T-helper 2 cell treated with Interferon-gamma antibody and Interleukin-4, amounts not matched to agents 100 ng/mL and 5 ng/mL, for 36 hours (primary cell): Measurements from ENCODE around the gene FTH1. TPM values are rescaled to one million over a fixed set of nuclear protein-coding genes. Genes with fewer than 3 reads are reported as not detected.

Source experiments
- intact Hi-C: fragments of 100-400 bp; cut with micrococcal nuclease; formaldehyde crosslinking; loops from one replicate; pipeline ENCODE4 v1.15.1; 2023
- total RNA-seq: library from RNA; stranded (reverse); gene quantifications from 2 replicates; pipeline ENCODE4 v1.2.3, GENCODE V29; 2022

The FTH1 gene
- total RNA-seq, 1 donor from 2014 or later = 896 TPM

DNA sequence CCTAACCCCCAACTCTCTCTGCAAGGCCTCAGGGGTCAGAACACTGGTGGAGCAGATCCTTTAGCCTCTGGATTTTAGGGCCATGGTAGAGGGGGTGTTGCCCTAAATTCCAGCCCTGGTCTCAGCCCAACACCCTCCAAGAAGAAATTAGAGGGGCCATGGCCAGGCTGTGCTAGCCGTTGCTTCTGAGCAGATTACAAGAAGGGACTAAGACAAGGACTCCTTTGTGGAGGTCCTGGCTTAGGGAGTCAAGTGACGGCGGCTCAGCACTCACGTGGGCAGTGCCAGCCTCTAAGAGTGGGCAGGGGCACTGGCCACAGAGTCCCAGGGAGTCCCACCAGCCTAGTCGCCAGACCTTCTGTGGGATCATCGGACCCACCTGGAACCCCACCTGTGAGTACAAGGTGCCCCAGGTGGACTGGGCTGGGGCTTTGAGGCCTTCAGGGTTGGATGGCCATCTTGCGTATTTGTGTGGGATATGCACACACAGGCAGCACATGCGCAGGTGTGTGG, 17.3 kb downstream of the FTH1 start, which contains the start of gene BEST1:
TSS of gene BEST1 (plus strand) at position 317 of the 513 bp plus-strand sequence. CDS start 1,456 bp downstream, outside the sequence.
- intact Hi-C loops = no loop called here

DNA sequence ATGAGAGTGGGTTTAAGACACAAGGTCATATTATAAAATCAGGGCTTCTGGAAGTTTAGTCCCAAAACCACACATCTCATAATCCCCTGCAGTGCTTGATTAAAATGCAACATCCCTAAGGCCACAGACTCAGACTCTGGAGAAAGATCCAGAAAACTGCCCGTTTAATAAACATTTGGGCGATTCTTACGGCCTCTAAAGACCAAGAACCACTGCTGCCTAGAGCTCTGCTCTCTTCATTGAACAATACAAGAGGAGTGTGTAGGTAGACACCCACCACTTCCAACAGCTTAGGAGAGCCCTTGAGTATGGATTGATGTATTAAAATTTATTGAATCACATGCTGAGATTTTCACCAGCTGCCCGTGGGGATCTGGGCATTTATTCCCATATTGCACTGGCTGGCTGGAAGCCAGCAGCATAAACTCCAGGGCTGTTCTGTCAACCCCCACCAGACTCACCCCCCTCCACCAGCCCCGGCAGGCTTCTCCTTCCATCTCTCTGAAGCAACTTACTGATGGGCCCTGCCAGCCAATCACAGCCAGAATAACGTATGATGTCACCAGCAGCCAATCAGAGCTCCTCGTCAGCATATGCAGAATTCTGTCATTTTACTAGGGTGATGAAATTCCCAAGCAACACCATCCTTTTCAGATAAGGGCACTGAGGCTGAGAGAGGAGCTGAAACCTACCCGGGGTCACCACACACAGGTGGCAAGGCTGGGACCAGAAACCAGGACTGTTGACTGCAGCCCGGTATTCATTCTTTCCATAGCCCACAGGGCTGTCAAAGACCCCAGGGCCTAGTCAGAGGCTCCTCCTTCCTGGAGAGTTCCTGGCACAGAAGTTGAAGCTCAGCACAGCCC, 18.0 kb downstream of the FTH1 start:
- intact Hi-C loops = loop anchor here (5.0 kb wide), 2 partner anchors 133 to 158 kb away; no protein-coding TSS in a partner anchor

DNA sequence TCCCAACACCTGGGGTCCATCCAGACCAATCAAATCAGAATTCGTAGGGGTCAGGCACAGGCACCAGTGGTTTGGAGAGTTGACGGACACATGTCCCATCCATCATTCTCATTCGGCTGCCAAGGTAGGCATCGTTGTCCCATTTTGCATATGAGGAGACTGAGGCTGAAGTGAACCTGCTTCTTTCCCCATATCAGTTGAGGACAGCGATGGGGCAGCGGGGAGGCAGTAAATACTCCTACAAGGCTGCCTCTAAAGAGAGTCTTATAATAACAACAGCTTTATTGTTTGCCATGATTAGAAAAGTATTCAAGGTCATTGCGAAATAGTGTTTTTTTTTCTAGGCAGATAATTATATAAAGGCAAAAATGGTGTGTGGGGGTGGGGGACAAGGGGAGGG, 18.9 kb downstream of the FTH1 start:
- intact Hi-C loops = loop anchor here (5.0 kb wide), 2 partner anchors 134 to 159 kb away; no protein-coding TSS in a partner anchor

DNA sequence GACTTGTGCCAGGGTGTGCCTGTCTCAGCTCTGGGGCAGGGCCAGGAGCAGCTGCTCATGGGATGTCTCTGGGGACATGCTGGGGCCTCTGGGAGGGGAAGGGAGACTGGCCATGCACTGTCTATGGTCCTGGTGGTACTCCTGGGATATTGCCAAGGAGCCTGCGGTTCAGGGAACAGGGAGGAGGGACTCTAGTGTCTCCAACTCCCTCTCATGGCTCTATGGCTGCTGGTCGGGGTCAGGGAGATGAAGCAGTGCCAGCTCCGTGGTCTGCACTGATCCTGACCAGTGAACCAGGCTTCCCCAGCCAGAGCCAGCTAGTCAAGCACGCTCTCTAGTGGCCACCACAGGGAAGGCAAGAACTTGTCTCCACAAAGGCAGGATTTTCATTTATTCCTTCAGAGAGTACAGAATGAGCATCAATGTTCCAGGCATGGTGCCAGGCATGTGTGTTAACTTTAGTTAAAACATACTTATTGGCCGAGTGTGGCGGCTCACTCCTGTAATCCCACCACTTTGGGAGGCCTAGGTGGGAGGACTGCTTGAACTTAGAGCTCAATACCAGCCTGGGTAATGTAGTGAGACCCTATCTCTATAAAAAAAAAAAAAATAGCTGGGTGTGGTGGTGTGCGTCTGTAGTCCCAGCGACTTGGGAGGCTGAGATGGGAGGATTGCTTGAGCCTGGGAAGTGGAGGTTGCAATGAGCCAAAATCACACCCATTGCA, 19.8 kb downstream of the FTH1 start:
- intact Hi-C loops = loop anchor here (1.0 to 5.0 kb wide), 5 partner anchors 48 to 160 kb away; no protein-coding TSS in a partner anchor

DNA sequence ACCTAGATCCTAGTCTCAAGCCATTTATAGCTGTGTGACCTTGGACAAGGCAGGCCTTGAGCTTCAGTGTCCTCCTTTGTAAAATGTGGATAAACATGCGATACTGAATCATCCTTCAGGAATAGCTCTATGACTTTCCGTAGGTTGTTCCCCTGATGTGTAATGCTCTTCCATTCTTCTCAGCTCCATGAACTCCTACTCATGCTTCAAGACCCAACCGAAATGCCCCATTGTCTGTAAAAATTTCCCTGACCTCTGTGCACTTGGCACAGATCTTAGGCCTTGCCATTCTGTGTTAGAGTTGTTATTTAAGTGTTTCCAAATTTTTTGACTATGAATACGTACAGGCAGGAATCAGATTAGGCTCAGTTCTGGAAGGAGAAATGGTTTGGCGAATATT, 20.5 kb downstream of the FTH1 start:
- intact Hi-C loops = loop anchor here (1.0 to 5.0 kb wide), 5 partner anchors 48 to 160 kb away; no protein-coding TSS in a partner anchor

DNA sequence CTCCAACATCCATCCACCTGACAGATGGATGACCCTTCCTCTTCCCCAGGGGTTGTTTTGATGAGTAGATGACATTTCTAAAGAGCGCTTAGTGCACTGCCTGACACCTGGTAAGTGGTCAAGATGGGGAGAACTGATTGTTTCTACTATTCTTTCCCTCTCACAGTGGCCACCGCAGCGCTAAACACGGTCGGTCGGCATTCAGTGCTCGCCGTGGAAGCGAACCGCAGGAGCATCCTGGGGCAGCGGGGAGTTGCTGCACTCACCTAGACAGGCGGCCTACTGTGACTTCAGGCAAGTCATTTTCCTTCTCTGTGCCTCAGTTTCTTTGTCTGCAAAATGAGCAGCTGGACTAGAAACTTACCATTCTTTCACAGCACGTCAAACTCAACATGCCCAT, 22.2 kb downstream of the FTH1 start:
- intact Hi-C loops = loop anchor here (5.0 kb wide), 2 partner anchors 137 to 162 kb away; no protein-coding TSS in a partner anchor

DNA sequence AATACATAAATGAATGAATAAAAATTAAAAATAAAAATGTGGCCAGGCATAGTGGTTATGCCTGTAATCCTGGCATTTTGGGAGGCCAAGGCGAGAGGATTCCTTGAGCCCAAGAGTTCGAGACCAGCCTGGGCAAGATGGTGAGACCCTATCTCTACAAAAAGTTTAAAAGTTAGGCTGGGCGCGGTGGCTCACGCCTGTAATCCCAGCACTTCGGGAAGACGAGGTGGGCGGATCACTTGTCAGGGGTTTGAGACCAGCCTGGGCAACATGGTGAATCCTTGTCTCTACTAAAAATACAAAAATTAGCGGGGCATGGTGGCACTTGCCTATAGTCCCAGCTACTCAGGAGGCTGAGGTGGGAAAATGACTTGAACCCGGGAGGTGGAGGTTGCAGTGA, 27.0 kb downstream of the FTH1 start:
- intact Hi-C loops = no loop called here

DNA sequence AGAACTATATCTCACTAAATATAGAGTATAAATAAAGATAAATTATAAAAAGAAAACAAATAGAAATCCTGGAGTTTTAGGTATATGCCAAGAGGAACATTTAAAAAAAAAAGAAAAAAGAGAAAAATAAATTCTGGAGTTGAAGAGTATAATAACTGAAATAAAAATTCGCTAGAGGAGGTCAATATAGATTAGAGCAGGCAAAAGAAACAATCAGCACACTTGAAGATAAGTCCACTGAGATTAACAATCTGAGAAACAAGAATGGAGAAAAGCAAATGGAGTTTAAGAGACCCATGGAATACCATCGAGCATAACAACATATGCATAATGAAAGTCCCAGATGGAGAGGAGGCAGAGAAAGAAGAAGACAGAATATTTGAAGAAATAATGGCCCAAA, 31.6 kb downstream of the FTH1 start:
- intact Hi-C loops = no loop called here

DNA sequence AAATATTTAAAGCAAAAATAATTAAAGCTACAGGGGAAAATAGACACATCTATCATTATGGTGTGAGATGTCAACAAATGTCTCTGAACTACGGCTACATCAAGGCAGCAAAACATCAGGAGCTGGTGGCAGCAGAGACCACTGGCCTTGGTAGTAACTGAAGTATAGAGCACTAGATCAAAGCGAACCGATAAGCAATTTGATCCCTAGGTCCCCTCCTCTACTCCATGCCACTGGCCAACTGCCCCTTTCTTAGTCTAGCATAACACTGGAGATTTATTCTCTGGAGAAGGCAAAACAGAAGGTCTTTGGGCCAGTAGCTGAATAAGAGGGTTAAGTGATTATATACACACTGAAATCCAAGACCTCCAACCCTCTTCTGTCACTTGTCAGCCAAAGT, 36.5 kb downstream of the FTH1 start:
- intact Hi-C loops = no loop called here

DNA sequence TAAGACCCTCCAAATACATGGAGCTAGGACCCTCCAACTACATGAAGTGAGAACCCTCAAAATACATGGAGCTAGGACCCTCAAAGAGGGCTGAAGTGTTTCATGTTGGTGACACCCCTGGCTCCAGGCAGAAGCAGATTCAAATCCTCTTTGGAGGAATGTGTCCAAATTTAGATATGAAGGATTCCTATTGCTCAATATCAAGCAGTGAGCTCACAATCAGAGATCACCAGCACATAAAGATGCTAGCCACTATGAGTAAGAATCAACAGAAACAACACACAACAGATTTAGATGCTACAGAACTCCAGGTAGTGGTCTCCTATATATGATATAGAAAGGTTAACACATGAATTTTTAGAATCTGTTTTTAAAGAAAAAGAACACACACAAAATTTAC, 38.8 kb downstream of the FTH1 start:
- intact Hi-C loops = no loop called here

DNA sequence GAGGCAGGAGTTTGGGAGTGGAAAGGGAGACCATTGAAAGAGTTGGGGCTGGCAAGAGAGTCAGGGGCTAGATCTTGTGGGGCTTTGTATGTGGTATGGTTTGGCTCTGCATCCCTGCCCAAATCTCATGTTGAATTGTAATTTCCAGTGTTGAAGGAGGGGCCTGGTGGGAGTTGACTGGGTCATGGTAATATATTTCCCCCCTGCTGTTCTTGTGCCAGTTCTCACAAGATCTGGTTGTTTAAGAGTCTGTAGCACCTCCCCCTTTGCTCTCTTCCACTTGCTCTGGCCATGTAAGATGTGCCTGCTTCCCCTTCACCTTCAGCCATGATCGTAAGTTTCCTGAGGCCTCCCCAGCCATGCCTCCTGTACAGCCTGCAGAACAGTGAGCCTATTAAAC, 39.9 kb downstream of the FTH1 start:
- intact Hi-C loops = no loop called here

DNA sequence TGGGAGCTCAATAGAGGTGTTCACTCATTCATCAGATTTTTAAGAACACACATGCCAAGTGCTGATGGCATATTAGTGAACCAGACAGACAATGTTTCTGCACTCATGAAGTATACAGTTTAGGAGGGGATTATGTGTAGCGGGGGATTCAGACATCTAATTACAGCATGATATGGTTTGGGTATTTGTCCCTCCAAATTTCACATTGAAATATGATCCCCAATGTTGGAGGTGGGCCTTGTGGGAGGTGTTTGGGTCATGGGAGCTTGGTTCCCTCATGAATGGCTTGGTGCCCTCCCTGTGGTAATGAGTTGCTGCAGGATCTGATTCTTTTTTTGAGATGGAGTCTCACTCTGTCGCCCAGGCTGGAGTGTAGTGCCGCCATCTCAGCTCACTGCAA, 41.2 kb downstream of the FTH1 start:
- intact Hi-C loops = no loop called here

DNA sequence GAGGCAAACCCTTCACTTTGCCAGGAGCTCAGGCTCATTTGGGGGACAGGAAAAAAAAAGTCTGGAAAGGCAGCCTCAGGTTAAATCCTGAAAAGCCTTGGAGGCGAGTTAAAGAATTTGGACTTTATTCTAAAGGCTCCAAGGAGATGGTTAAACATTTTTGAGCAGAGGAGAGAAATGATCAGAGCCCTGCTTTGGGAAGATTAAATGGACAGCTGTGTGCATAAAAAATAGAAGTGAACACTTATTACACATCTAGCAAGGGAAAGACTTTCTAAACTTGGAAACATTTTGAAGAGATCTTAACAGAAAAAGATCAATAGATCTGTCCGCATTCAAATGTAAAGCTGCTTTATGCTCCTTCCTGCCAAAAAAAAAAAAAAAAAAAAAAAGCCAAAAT, 41.7 kb downstream of the FTH1 start:
- intact Hi-C loops = no loop called here

DNA sequence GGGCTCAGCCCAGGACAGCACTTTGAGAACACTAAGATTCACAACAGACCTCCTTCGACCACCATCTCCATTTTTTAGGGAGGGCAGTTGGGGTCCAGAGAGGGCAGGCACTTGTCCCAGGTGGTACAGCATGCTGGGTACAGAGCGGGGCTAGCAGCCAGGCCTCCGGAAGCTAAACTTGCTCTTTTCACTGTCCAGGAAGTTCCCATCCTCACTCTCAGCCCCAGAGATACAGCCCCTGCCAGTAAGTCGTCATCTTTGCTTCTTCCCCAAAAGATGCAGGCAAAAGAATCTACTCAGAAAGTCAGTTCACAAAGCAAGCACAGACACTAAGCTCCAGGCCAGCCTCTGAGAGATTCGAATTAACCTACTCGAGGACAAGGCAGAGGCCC, 43.4 kb downstream of the FTH1 start:
- intact Hi-C loops = no loop called here

DNA sequence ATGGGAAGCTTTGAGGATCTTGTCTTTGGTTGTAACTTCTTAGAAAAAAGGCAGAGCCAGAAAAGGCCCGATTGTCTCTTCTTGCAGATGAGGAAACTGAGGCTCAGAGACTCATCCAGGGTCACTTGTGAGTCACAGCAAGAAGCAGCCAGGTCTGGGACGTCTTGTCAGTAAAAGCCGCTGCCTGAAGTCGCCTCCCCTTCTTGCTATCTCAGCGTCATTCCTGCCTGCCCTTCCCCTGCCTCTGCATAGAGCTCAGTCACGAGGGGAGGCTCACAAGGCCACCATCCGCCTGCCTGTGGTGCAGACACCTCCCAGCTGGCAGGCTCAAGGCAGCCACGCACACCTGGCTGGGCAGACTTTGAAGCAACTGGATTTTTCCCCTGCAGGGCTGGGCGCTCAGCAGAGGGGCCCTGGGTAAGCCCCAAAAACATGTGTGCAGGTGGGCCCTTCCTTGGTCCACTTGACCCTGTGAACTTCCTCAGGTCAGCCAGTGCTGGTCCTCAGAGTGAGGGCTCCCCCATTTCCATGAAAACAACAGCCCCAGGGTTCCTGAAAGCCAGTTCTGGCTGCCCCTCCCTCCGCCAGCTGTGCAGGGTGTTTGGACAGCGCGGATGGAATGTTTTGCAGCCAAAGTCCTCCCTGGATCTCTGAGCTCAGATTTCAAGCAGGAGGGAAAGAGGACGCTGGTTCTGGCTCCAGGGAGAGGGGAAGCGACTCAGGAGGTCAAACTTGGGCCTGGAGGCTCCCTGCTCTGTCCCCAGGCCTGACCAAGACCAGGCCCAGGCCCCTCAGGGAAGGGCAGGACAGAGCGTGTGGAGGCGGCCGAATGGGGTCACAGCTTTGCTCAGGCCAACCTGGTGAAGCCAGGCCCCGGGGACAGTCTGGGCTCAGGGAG, 44.0 kb downstream of the FTH1 start:
- intact Hi-C loops = no loop called here

DNA sequence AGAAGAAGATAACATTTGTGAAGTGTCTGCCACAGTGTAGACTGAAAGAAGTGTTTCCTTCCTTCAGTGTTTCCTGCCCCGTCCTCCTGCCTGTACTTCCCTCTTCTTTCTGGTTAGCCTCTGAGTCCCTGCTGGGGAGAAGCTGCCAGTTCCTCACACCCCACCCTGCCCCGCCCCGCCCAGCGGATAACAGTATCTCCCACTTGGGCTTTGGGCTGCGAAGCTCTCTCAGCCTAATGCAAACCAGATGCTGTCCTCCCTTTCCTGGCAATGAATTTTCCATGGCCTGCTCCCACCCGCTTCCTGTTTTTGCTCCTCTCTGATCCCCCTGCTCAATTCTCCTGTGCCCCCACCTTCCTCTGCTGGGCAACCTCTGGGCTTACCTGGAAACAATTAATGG, 44.9 kb downstream of the FTH1 start:
- intact Hi-C loops = no loop called here

DNA sequence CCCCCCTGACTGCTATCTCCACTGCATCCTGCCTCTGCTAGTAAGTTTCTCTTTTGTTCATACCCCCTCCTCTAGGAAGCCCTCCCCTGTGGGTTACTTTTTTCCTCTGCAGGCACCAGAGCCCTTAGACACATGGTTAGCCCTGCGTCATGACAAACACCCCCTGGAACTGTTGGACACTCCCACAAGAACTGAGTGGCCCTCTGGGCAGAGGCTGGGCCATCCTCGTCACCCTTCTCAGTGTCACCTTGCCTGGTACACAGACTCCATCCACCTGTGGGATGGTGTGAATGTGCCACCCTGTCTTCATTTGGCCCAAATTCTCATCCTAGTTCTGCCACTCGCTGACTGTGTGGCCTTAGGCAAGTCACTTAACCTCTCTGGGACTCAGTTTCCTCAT, 46.0 kb downstream of the FTH1 start:
- intact Hi-C loops = no loop called here

DNA sequence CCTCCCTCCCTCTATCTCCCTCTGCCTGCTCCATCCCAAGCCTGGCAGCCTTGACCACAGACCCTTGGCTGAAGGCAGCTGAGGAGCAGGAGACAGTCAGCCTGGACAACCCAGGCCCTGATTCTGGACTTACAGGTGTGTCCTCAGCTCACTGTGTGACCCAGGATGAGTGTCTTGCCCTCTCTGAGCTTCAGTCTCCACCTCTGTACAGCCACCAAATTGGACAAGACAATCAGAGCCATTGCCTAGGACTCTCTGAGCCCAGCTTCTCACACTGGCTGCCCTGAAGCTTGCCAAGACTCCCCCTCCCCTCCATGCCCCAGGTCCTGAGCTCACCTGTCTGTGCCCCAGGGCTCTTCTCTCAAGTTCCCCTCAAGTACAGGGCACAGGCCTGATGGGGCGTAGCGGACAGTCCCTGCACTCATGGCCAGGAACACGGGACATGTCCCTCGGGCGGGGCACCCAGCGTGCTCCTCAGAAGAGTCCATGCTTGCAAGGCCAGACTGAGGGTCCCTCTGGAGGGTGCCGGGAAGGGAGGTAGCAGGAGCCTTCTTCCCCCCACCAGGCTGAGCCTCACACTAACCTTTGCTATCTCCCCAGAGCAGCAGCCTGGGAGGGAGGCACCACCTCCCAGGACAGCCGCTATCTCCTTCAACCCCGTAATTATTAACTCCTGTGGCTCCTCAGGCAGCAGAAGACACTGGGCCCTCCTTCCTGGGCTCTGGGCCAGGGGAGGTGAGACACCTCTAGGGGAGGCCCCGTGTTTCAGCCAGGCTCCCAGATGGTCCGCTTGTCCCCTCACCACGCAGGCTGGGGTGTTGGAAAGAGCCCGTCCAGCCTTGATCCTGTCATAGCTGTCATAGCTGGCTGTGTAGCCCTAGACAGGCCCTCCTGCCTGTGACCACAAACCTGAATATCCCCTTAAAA, 47.5 kb downstream of the FTH1 start:
- intact Hi-C loops = no loop called here

DNA sequence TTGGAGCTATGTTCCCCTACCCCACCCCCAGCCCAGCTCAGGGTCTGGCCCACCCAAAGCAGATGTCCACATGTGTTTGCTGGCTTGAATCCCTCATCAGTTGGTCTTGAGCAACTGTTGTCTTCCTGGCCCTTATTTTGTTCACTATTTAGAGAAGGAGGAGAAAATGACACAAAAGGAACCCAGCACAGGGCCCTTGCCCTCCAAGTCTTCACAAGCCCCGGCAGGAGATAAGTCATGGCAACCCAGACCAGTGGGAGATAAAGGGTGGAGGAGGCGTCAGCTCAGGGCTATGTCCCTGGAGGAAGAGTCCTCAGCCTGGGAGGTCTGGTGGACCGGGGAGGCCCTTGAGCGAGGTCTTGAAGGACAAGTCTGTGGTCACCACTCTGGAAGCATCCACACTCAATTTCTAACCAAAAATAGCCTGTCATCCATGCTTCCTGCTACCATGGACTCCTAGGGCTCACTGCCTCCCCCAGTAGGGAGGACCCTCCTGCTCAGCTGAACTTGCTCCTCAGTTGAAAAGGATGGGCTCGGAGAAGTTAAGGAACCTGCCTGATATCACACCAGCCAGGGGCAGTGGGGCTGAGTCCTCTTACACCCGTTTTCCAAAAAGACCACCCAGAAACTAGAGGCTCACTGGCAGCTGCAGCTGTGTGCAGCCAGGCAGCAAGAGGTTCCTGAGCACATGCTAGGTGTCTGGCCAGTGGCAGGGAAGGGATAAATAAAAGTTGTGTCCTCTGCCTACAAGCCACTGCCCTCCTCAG, 48.3 kb downstream of the FTH1 start:
- intact Hi-C loops = no loop called here
